Measurements from ENCODE around the gene PTPRN2. TPM values are rescaled to one million over a fixed set of nuclear protein-coding genes. Genes with fewer than 3 reads are reported as not detected.

Gene PTPRN2
- polyA plus RNA-seq, 3 donors from 2014 or later, result 1.9 to 3.7 (median 2.2) TPM

GRCh38 chr7:157517782-157518513, 1069.7 kb downstream of the PTPRN2 start:
- Mint-ChIP-seq H3K9me3 (no peaks in the 10 kb centered on the region), H3K4me1 (no peaks in the 10 kb centered on the region), H3K4me3 (no peak overlapping the region), H3K27ac (no peak overlapping the region), H3K27me3 (ENCODE audit: low read depth in 3 of 3) (peaks cover 6 to 9% (median 8%) of the 10 kb centered on the region in 3 donors), H3K36me3 (no peaks in the 10 kb centered on the region)
- no peak for DNase-seq

- Mint-ChIP-seq H3K27ac (no peak overlapping the region), H3K4me3 (no peak overlapping the region), H3K27me3 (ENCODE audit: low read depth in 3 of 3) (peaks cover 6 to 9% (median 6%) of the 10 kb centered on the region in 3 donors), H3K36me3 (no peaks in the 10 kb centered on the region), H3K9me3 (no peaks in the 10 kb centered on the region), H3K4me1 (no peaks in the 10 kb centered on the region)
- no peak for DNase-seq
These were observed 1070.5 kb downstream of the PTPRN2 start for GRCh38 chr7:157516911-157517781.

GRCh38 chr7:157516311-157516710, 1071.3 kb downstream of the PTPRN2 start:
- H3K27ac Mint-ChIP-seq, result no peak overlapping the region
- H3K4me3 Mint-ChIP-seq, result no peak overlapping the region

GRCh38 chr7:157515342-157516041, 1072.1 kb downstream of the PTPRN2 start:
- Mint-ChIP-seq H3K4me1 (no peaks in the 10 kb centered on the region), H3K27ac (no peak overlapping the region), H3K27me3 (ENCODE audit: low read depth in 3 of 3) (peaks cover 5 to 11% (median 9%) of the 10 kb centered on the region in 3 donors), H3K9me3 (no peaks in the 10 kb centered on the region), H3K4me3 (no peak overlapping the region), H3K36me3 (no peaks in the 10 kb centered on the region)
- DNase-seq, result no peak

More at GRCh38 chr7:157516311-157516710, 1071.3 kb downstream of the PTPRN2 start:
- no peak for DNase-seq
- no peaks in the 10 kb centered on the region for H3K36me3 Mint-ChIP-seq
- no peaks in the 10 kb centered on the region for H3K9me3 Mint-ChIP-seq
- H3K4me1 Mint-ChIP-seq, result no peaks in the 10 kb centered on the region
- H3K27me3 Mint-ChIP-seq (ENCODE audit: low read depth in 3 of 3), result peaks cover 5 to 11% (median 6%) of the 10 kb centered on the region in 3 donors

- no peaks in the 10 kb centered on the region for H3K36me3 Mint-ChIP-seq
- no peaks in the 10 kb centered on the region for H3K9me3 Mint-ChIP-seq
- no peak for DNase-seq
- no peaks in the 10 kb centered on the region for H3K4me1 Mint-ChIP-seq
- peaks cover 8 to 16% (median 11%) of the 10 kb centered on the region in 3 donors for H3K27me3 Mint-ChIP-seq (ENCODE audit: low read depth in 3 of 3)
- H3K27ac Mint-ChIP-seq, result no peak overlapping the region
- H3K4me3 Mint-ChIP-seq, result no peak overlapping the region
These were observed 1072.9 kb downstream of the PTPRN2 start for GRCh38 chr7:157514746-157515145.

- H3K27me3 Mint-ChIP-seq (ENCODE audit: low read depth in 3 of 3), result peaks cover 9 to 17% (median 11%) of the 10 kb centered on the region in 3 donors
- DNase-seq, result no peak
- no peaks in the 10 kb centered on the region for H3K36me3 Mint-ChIP-seq
- no peaks in the 10 kb centered on the region for H3K9me3 Mint-ChIP-seq
- no peak overlapping the region for H3K4me3 Mint-ChIP-seq
- no peaks in the 10 kb centered on the region for H3K4me1 Mint-ChIP-seq
- no peak overlapping the region for H3K27ac Mint-ChIP-seq
These were observed 1073.3 kb downstream of the PTPRN2 start for GRCh38 chr7:157514306-157514705.

DNA sequence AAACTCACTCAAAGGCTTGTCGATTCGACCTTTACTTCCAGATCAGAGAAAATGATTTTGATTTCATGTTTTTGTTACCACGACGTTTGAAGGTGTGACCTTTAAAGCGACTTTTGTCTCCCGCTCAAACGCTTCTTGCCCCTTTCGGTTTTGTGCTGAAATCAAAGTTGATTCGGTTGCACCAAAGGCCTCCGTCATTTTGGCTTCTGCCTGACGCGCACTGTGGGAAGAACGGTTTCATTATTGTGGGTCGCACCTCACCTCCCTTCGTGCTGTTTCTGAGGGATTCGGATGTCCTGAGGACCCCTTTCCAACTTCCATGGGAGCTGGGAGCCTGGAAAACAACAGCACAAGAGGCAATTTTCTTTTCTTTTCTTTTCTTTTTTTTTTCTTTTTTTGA, 1073.9 kb downstream of the PTPRN2 start:
- no peak overlapping the region for H3K4me3 Mint-ChIP-seq
- H3K36me3 Mint-ChIP-seq, result no peaks in the 10 kb centered on the region
- no peaks in the 10 kb centered on the region for H3K9me3 Mint-ChIP-seq
- no peaks in the 10 kb centered on the region for H3K4me1 Mint-ChIP-seq
- H3K27ac Mint-ChIP-seq, result no peak overlapping the region
- DNase-seq, result no peak
- H3K27me3 Mint-ChIP-seq (ENCODE audit: low read depth in 3 of 3), result peaks cover 9 to 16% (median 10%) of the 10 kb centered on the region in 3 donors

- Mint-ChIP-seq H3K27ac (no peak overlapping the region), H3K4me3 (no peak overlapping the region), H3K4me1 (no peaks in the 10 kb centered on the region), H3K36me3 (no peaks in the 10 kb centered on the region), H3K27me3 (ENCODE audit: low read depth in 3 of 3) (peaks cover 9 to 16% (median 10%) of the 10 kb centered on the region in 3 donors), H3K9me3 (no peaks in the 10 kb centered on the region)
- no peak for DNase-seq
These were observed 1074.4 kb downstream of the PTPRN2 start for GRCh38 chr7:157513162-157513621.

- peaks cover 0 to 2% of the 10 kb centered on the region in 2 donors for H3K4me1 Mint-ChIP-seq
- H3K9me3 Mint-ChIP-seq, result no peaks in the 10 kb centered on the region
- no peak overlapping the region for H3K4me3 Mint-ChIP-seq
- H3K27me3 Mint-ChIP-seq (ENCODE audit: low read depth in 3 of 3), result peaks cover 19 to 20% (median 19%) of the 10 kb centered on the region in 3 donors
- no peak overlapping the region for H3K27ac Mint-ChIP-seq
- no peak for DNase-seq
- no peaks in the 10 kb centered on the region for H3K36me3 Mint-ChIP-seq
These were observed 1078.4 kb downstream of the PTPRN2 start for GRCh38 chr7:157509226-157509625.

GRCh38 chr7:157508477-157508881, 1079.1 kb downstream of the PTPRN2 start:
- Mint-ChIP-seq H3K27me3 (ENCODE audit: low read depth in 3 of 3) (peaks cover 17 to 20% (median 19%) of the 10 kb centered on the region in 3 donors), H3K9me3 (no peaks in the 10 kb centered on the region), H3K4me3 (no peak overlapping the region), H3K27ac (no peak overlapping the region), H3K36me3 (no peaks in the 10 kb centered on the region), H3K4me1 (peaks cover 5% of the 10 kb centered on the region in 2 donors)
- no peak for DNase-seq

DNA sequence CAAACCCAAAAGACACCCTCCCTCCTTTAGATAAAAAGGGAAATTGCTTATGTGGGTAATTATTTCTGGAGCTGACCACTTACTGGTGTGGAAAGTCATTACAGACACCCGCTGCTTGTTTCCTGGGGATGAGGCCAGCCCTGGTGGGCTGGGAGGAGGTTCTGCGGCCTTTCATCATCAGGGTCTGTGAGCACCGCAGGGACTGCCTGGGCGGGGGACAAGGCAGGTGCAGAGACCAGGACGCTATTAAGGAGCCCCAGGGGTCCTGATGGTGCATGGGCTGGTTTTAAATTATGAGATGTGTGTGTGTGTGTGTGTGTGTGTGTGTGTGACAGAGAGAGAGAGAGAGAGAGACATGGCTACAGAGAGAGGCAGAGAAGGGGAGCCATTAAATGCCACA, 1079.6 kb downstream of the PTPRN2 start:
- Mint-ChIP-seq H3K27ac (peak overlapping the region in 1 of 6 donors; percentile 18), H3K4me1 (peaks cover 10% of the 10 kb centered on the region in 2 donors), H3K4me3 (no peak overlapping the region), H3K9me3 (no peaks in the 10 kb centered on the region), H3K27me3 (ENCODE audit: low read depth in 3 of 3) (peaks cover 15 to 19% (median 18%) of the 10 kb centered on the region in 3 donors), H3K36me3 (no peaks in the 10 kb centered on the region)
- no peak for DNase-seq

GRCh38 chr7:157506268-157506667, 1081.4 kb downstream of the PTPRN2 start:
- Mint-ChIP-seq H3K36me3 (no peaks in the 10 kb centered on the region), H3K27me3 (ENCODE audit: low read depth in 3 of 3) (peaks cover 16 to 19% (median 19%) of the 10 kb centered on the region in 3 donors), H3K4me1 (peaks cover 20 to 24% of the 10 kb centered on the region in 2 donors), H3K27ac (no peak overlapping the region), H3K4me3 (no peak overlapping the region), H3K9me3 (peaks cover 0 to 1% (median 0%) of the 10 kb centered on the region in 6 donors)
- DNase-seq, result no peak

DNA sequence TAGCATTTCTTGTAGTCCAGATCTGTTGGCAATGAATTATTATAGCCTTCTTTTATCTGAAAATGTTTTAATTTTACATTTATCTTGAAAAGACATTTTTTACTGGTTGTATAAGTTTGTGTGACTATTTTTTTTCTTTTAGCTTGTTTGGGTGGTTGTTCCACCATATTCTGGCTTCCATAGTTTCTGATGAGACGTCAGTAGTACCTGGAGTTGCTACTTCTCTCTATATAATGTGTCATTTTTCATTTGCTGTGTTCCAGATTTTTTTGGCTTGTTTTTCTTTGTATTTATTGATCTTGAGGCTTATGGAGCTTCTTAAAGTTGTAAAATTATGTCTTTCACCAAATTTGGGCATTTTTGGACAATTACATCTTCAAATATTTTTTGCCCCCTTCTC, 1082.0 kb downstream of the PTPRN2 start:
- peaks cover 0 to 1% (median 0%) of the 10 kb centered on the region in 6 donors for H3K9me3 Mint-ChIP-seq
- DNase-seq, result no peak

More for the DNA sequence above, 1082.0 kb downstream of the PTPRN2 start:
- Mint-ChIP-seq H3K36me3 (no peaks in the 10 kb centered on the region), H3K4me3 (no peak overlapping the region), H3K27me3 (ENCODE audit: low read depth in 3 of 3) (peaks cover 16 to 19% (median 16%) of the 10 kb centered on the region in 3 donors), H3K27ac (no peak overlapping the region), H3K4me1 (peaks cover 20 to 24% of the 10 kb centered on the region in 2 donors)
